ENCODE measurements around the gene ZNF20.

GRCh38 chr19:12159773-12160414 is 19.7 kb upstream of the ZNF20 start:
- TF ChIP-seq CTCF (IDR thresholded peaks at IDR 0.05 in 4 of 5, conservative IDR thresholded peaks at IDR 0.05 in 1 of 5) (no peak), POLR2A (IDR thresholded peaks at IDR 0.05) (no peak)
